SK-N-SH (cell line): ENCODE measurements around the gene EEF1G. TPM values are rescaled to one million over a fixed set of nuclear protein-coding genes. Genes with fewer than 3 reads are reported as not detected.

ENCODE experiments used
- polyA plus RNA-seq, 3 experiments: library from polyadenylated mRNA; depleted of rRNA; stranded (reverse); fragments of >200 nt; gene quantifications; 2 replicates each; pipeline ENCODE4 v1.2.3, GENCODE V29; 2012
- small RNA-seq, 7 experiments: library from RNA; depleted of rRNA; stranded (forward); fragments of <200 nt; gene quantifications; one replicate each; pipeline ENCODE3, GENCODE V24; 2012

EEF1G gene
- polyA plus RNA-seq, 1 of the 3 experiments (the other 2 are of a cell fraction), result 1,853 TPM

Small RNA genes within 50 kb of the gene (small RNA-seq; reads per million reads assigned to genes)
- gene AP001458.1, result 0 reads per million in 7 experiments
- gene EEF1G, result 0 reads per million in 7 experiments
- gene MIR6747, result 0 to 0.64 (median 0) reads per million in 7 experiments

Other genes with a start within 250 kb of the EEF1G start
- gene ASRGL1, start 236.4 kb downstream of the EEF1G start, polyA plus RNA-seq (2012; rRNA removed), result 2.6 and 4.3 TPM in 2 replicates
- gene SCGB1A1, start 154.9 kb downstream of the EEF1G start, polyA plus RNA-seq (2012; rRNA removed), result not detected in 2 replicates
- 57.8 and 62.3 TPM in 2 replicates for gene AHNAK, start 27.1 kb downstream of the EEF1G start, polyA plus RNA-seq (2012; rRNA removed)
- gene TUT1, start 17.6 kb upstream of the EEF1G start, polyA plus RNA-seq (2012; rRNA removed), result 27.3 and 30.0 TPM in 2 replicates
- gene MTA2, start 28.0 kb upstream of the EEF1G start, polyA plus RNA-seq (2012; rRNA removed), result 18.4 and 20.6 TPM in 2 replicates
- gene EML3, start 38.9 kb upstream of the EEF1G start, polyA plus RNA-seq (2012; rRNA removed), result 43.0 and 47.8 TPM in 2 replicates
- gene ROM1, start 39.4 kb upstream of the EEF1G start, polyA plus RNA-seq (2012; rRNA removed), result 7.3 and 7.9 TPM in 2 replicates
- 104 and 116 TPM in 2 replicates for gene B3GAT3, start 48.1 kb upstream of the EEF1G start, polyA plus RNA-seq (2012; rRNA removed)
- gene GANAB, start 72.7 kb upstream of the EEF1G start, polyA plus RNA-seq (2012; rRNA removed), result 275 and 332 TPM in 2 replicates
- 11.7 and 13.4 TPM in 2 replicates for gene INTS5, start 79.4 kb upstream of the EEF1G start, polyA plus RNA-seq (2012; rRNA removed)
- 90.1 and 126 TPM in 2 replicates for gene C11orf98, start 91.3 kb upstream of the EEF1G start, polyA plus RNA-seq (2012; rRNA removed)
- 9.5 and 11.1 TPM in 2 replicates for gene CSKMT, start 91.4 kb upstream of the EEF1G start, polyA plus RNA-seq (2012; rRNA removed)
- 22.7 and 24.8 TPM in 2 replicates for gene UQCC3, start 97.8 kb upstream of the EEF1G start, polyA plus RNA-seq (2012; rRNA removed)
- gene LBHD1, start 98.4 kb upstream of the EEF1G start, polyA plus RNA-seq (2012; rRNA removed), result 9.7 and 12.0 TPM in 2 replicates
- gene UBXN1, start 105.2 kb upstream of the EEF1G start, polyA plus RNA-seq (2012; rRNA removed), result 202 and 256 TPM in 2 replicates
- gene LRRN4CL, start 115.6 kb upstream of the EEF1G start, polyA plus RNA-seq (2012; rRNA removed), result 0.08 and 0.10 TPM in 2 replicates
- gene BSCL2, start 133.5 kb upstream of the EEF1G start, polyA plus RNA-seq (2012; rRNA removed), result 81.5 and 118 TPM in 2 replicates
- gene GNG3, start 133.8 kb upstream of the EEF1G start, polyA plus RNA-seq (2012; rRNA removed), result 0.11 and 0.16 TPM in 2 replicates
- gene HNRNPUL2, start 153.6 kb upstream of the EEF1G start, polyA plus RNA-seq (2012; rRNA removed), result 31.0 and 33.5 TPM in 2 replicates
- gene TTC9C, start 154.6 kb upstream of the EEF1G start, polyA plus RNA-seq (2012; rRNA removed), result 31.3 and 37.5 TPM in 2 replicates
- 2.1 and 3.3 TPM in 2 replicates for gene ZBTB3, start 180.3 kb upstream of the EEF1G start, polyA plus RNA-seq (2012; rRNA removed)
- gene POLR2G, start 187.7 kb upstream of the EEF1G start, polyA plus RNA-seq (2012; rRNA removed), result 268 and 293 TPM in 2 replicates
- gene TAF6L, start 197.5 kb upstream of the EEF1G start, polyA plus RNA-seq (2012; rRNA removed), result 33.6 and 34.4 TPM in 2 replicates
- gene TMEM179B, start 213.5 kb upstream of the EEF1G start, polyA plus RNA-seq (2012; rRNA removed), result 69.6 and 73.3 TPM in 2 replicates
- 30.4 and 40.7 TPM in 2 replicates for gene TMEM223, start 218.1 kb upstream of the EEF1G start, polyA plus RNA-seq (2012; rRNA removed)
- 47.6 and 59.7 TPM in 2 replicates for gene NXF1, start 231.5 kb upstream of the EEF1G start, polyA plus RNA-seq (2012; rRNA removed)